ENCODE results near the gene WDR90. TPM values are rescaled to one million over a fixed set of nuclear protein-coding genes. Genes with fewer than 3 reads are reported as not detected.

WDR90 gene
- total RNA-seq, 1 experiment from 2014 or later = 47.9 TPM

DNA sequence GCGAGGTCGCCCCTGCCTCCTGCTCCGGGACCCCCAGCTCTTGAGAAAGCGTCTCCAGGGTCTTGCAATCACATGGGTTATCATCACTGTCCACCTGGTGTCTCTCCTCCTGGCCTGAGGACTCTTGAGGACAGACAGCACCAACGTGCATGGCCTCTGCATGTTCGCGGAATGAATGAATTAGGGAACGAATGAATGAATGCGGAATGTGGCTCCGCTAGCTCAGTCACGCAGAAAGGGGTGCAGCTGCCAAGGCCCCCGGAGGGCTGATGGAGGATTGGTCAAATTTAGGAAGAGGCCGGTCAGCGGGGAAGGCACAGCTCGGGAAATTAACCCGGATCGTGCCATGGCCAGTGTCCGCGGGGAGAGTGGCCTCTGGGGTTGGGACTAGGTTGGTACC is 53.2 kb downstream of the WDR90 start:
- no peaks in the 10 kb centered on the region for H3K27me3 Mint-ChIP-seq (ENCODE audit: insufficient read depth, unreplicated experiment)
- no peaks in the 10 kb centered on the region for H3K9me3 Mint-ChIP-seq (ENCODE audit: unreplicated experiment)
- TF ChIP-seq, protein P1, sequence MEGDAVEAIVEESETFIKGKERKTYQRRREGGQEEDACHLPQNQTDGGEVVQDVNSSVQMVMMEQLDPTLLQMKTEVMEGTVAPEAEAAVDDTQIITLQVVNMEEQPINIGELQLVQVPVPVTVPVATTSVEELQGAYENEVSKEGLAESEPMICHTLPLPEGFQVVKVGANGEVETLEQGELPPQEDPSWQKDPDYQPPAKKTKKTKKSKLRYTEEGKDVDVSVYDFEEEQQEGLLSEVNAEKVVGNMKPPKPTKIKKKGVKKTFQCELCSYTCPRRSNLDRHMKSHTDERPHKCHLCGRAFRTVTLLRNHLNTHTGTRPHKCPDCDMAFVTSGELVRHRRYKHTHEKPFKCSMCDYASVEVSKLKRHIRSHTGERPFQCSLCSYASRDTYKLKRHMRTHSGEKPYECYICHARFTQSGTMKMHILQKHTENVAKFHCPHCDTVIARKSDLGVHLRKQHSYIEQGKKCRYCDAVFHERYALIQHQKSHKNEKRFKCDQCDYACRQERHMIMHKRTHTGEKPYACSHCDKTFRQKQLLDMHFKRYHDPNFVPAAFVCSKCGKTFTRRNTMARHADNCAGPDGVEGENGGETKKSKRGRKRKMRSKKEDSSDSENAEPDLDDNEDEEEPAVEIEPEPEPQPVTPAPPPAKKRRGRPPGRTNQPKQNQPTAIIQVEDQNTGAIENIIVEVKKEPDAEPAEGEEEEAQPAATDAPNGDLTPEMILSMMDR (IDR thresholded peaks at IDR 0.05; ENCODE audit: unreplicated experiment) = no peak
- ChIA-PET POLR2A (interaction anchor here (1.6 to 1.8 kb wide), 2 partner anchors 14 to 18 kb away, joined by 8 read pairs; partner anchors contain the start of genes JMJD8 and METRN), CTCF (no interaction called here)
- BruUV-seq (replicated peaks) = no TSS peak
- intact Hi-C loops (cut with micrococcal nuclease) = no loop called here
- DNase-seq (ENCODE audit: unreplicated experiment) = no peak
- H3K4me1 Mint-ChIP-seq (ENCODE audit: insufficient read depth, unreplicated experiment) = no peaks in the 10 kb centered on the region
- H3K36me3 Mint-ChIP-seq (ENCODE audit: insufficient read depth, unreplicated experiment) = peaks cover 37% of the 10 kb centered on the region
- H3K4me3 Mint-ChIP-seq (ENCODE audit: unreplicated experiment) = no peak overlapping the region
- H3K27ac Mint-ChIP-seq (ENCODE audit: low read depth, unreplicated experiment) = no peak overlapping the region

DNA sequence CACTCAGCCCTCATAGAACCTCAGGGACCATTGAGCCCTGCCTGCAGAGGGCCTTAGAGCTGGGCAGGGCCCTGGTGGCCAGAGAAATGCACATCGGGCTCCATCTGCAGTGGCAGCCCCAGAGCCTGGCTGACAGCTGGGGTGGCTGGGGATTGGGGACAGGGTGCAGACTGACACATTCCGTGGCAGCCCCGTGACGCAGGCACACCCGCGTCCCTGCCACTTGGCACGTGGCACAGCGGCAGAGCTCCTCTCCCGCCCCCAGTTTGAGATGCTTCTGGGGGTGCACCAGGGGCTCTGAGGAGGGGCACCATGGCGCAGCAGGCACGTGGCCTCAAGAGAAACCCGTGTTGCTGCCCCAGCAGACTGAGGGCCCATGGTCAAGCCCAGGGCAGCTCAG is 54.2 kb downstream of the WDR90 start:
- ChIA-PET POLR2A (interaction anchor here (0.5 to 3.2 kb wide), 13 partner anchors 8 to 1292 kb away, joined by 3 to 24 read pairs (median 4); partner anchors contain the start of genes ANTKMT, CIAO3, JMJD8 and METRN), CTCF (interaction anchor here (0.5 to 1.2 kb wide), 9 partner anchors 8 to 1081 kb away, joined by 3 read pairs; partner anchors contain the start of genes ANTKMT, RHOT2 and WDR90)
- Mint-ChIP-seq H3K36me3 (ENCODE audit: insufficient read depth, unreplicated experiment) (peaks cover 26% of the 10 kb centered on the region), H3K4me3 (ENCODE audit: unreplicated experiment) (no peak overlapping the region), H3K4me1 (ENCODE audit: insufficient read depth, unreplicated experiment) (peaks cover 10% of the 10 kb centered on the region), H3K27me3 (ENCODE audit: insufficient read depth, unreplicated experiment) (no peaks in the 10 kb centered on the region), H3K27ac (ENCODE audit: low read depth, unreplicated experiment) (no peak overlapping the region), H3K9me3 (ENCODE audit: unreplicated experiment) (no peaks in the 10 kb centered on the region)
- intact Hi-C loops (cut with micrococcal nuclease) = no loop called here
- no TSS peak for BruUV-seq (replicated peaks)
- no peak for DNase-seq (ENCODE audit: unreplicated experiment)
- TF ChIP-seq, protein P1 (IDR thresholded peaks at IDR 0.05; ENCODE audit: unreplicated experiment) = no peak

DNA sequence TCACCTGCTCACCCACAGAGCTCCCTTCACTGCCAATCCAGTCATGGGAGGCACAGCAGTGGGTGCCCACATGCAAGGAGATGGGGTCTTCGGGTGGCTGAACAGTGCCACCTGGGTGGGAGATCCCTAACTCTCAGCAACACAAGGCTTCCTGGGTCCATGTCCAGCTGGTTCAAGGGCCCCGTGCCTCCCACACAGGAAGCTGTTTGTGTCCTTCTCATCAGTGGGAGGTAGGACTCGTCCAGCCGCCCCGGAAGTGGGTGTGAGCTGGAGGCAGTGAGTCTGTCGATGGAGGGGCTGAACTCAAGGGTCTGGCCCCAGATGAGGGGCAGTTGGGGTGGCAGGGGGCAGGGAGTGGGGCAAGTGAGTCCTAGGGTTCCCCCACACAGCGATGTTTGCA is 54.9 kb downstream of the WDR90 start:
- ChIA-PET POLR2A (interaction anchor here (0.5 to 3.2 kb wide), 11 partner anchors 9 to 1292 kb away, joined by 3 to 24 read pairs (median 4); partner anchors contain the start of genes ANTKMT, CIAO3, JMJD8 and METRN), CTCF (interaction anchor here (0.5 to 1.5 kb wide), 10 partner anchors 8 to 1080 kb away, joined by 3 to 6 read pairs (median 3); partner anchors contain the start of genes ANTKMT, METRN and RHOT2)
- H3K9me3 Mint-ChIP-seq (ENCODE audit: unreplicated experiment) = no peaks in the 10 kb centered on the region
- no peak for DNase-seq (ENCODE audit: unreplicated experiment)
- no peak overlapping the region for H3K27ac Mint-ChIP-seq (ENCODE audit: low read depth, unreplicated experiment)
- H3K36me3 Mint-ChIP-seq (ENCODE audit: insufficient read depth, unreplicated experiment) = peaks cover 20% of the 10 kb centered on the region
- no TSS peak for BruUV-seq (replicated peaks)
- H3K4me3 Mint-ChIP-seq (ENCODE audit: unreplicated experiment) = peak overlapping the region; percentile 83
- H3K27me3 Mint-ChIP-seq (ENCODE audit: insufficient read depth, unreplicated experiment) = no peaks in the 10 kb centered on the region
- peaks cover 12% of the 10 kb centered on the region for H3K4me1 Mint-ChIP-seq (ENCODE audit: insufficient read depth, unreplicated experiment)
- intact Hi-C loops (cut with micrococcal nuclease) = no loop called here
- TF ChIP-seq, protein P1 (IDR thresholded peaks at IDR 0.05; ENCODE audit: unreplicated experiment) = no peak

DNA sequence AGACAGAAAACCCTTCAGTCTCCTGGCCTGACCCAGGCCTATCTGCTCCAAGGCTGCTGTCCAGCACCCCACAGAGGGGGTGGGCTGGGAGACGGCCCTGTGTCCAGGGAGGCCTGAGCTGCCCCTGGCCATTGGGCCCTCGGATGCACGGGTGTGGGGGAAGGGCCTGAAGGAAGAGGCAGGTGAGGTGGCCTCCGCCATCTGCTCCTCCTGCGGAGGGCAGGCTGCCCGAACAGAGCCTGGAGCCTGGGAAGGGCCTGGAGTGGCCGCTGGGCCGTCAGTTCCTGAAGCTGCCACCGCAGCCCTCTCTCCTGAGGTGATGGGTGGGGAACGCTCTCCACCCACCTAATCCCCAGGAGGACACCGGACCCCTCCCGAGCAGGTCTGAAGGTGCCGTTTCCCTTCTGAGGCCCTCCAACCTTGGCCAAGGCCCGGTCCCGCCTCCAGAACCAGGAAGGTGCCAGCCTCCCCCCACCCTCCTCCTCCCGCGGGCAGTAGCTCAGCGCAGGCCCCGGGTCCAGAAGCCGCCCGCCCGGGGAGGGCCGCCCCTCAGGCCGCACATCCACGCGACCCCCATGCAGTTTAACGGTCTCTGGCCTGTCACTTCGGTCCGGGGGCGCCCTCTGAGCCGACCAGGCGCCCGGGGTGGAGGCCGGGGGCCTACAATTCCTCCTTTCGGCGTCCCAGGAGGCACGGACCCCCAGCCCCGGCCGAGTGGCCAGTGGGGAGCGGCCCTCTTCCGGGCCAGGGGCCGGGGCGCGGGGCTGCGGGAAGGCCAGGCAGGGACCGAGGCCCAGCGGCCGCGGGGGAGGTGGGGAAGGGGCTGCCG is 55.6 kb downstream of the WDR90 start:
- ChIA-PET POLR2A (interaction anchor here (0.9 to 3.2 kb wide), 11 partner anchors 8 to 62 kb away, joined by 3 to 24 read pairs (median 4); partner anchors contain the start of genes ANTKMT, CIAO3, METRN and WDR24), CTCF (interaction anchor here (0.5 to 1.5 kb wide), 5 partner anchors 10 to 352 kb away, joined by 3 to 6 read pairs (median 4); partner anchors contain the start of gene METRN)
- intact Hi-C loops (cut with micrococcal nuclease) = no loop called here
- no peak for DNase-seq (ENCODE audit: unreplicated experiment)
- TF ChIP-seq, protein P1 (IDR thresholded peaks at IDR 0.05; ENCODE audit: unreplicated experiment) = no peak
- no peaks in the 10 kb centered on the region for H3K9me3 Mint-ChIP-seq (ENCODE audit: unreplicated experiment)
- H3K4me1 Mint-ChIP-seq (ENCODE audit: insufficient read depth, unreplicated experiment) = peaks cover 12% of the 10 kb centered on the region
- H3K27ac Mint-ChIP-seq (ENCODE audit: low read depth, unreplicated experiment) = no peak overlapping the region
- peaks cover 15% of the 10 kb centered on the region for H3K36me3 Mint-ChIP-seq (ENCODE audit: insufficient read depth, unreplicated experiment)
- H3K27me3 Mint-ChIP-seq (ENCODE audit: insufficient read depth, unreplicated experiment) = no peaks in the 10 kb centered on the region
- no TSS peak for BruUV-seq (replicated peaks)
- H3K4me3 Mint-ChIP-seq (ENCODE audit: unreplicated experiment) = peak overlapping the region; percentile 83
